Tongue (tissue), 2 donors: ENCODE measurements around the gene SCAMP4. TPM values are rescaled to one million over a fixed set of nuclear protein-coding genes. Genes with fewer than 3 reads are reported as not detected.

Experiments used
- DNase-seq: peaks from one replicate; pipeline ENCODE4 v3.0.0-alpha.2; 2015
- total RNA-seq: library from RNA; depleted of rRNA; stranded (reverse); fragments of >200 nt; gene quantifications from one replicate; pipeline ENCODE4 v1.2.3, GENCODE V29; 2014

SCAMP4 gene
- total RNA-seq, result 56.5 TPM

GRCh38 chr19:1905110-1905862 lies at the start of gene SCAMP4, which contains the start of gene ADAT3:
Gene SCAMP4 (plus strand): TSS chr19:1905399. CDS start chr19:1915020, 9,621 bp downstream.
Gene ADAT3 (plus strand): TSS chr19:1905399. CDS start chr19:1912048, 6,649 bp downstream.
- DNase-seq, result peak; percentile 99

GRCh38 chr19:1855828-1856255 lies 49.4 kb upstream of the SCAMP4 start:
- no peak for DNase-seq

- DNase-seq, result peak; percentile 73
These were observed 48.9 kb upstream of the SCAMP4 start for GRCh38 chr19:1856345-1856697.

GRCh38 chr19:1856698-1857603 lies 48.2 kb upstream of the SCAMP4 start:
- DNase-seq, result peak; percentile 87

- no peak for DNase-seq
These were observed 47.4 kb upstream of the SCAMP4 start for GRCh38 chr19:1857648-1858326.

GRCh38 chr19:1858412-1859081 lies 46.7 kb upstream of the SCAMP4 start:
- no peak for DNase-seq

GRCh38 chr19:1859331-1859781 lies 45.8 kb upstream of the SCAMP4 start:
- no peak for DNase-seq

GRCh38 chr19:1860042-1860775 lies 45.0 kb upstream of the SCAMP4 start:
- peak; percentile 95 for DNase-seq

GRCh38 chr19:1860821-1861598 lies 44.2 kb upstream of the SCAMP4 start:
- DNase-seq, result no peak

- DNase-seq, result no peak
These were observed 43.6 kb upstream of the SCAMP4 start for GRCh38 chr19:1861599-1862031.

- DNase-seq, result no peak
These were observed 43.2 kb upstream of the SCAMP4 start for GRCh38 chr19:1862068-1862423.

GRCh38 chr19:1862424-1863327 lies 42.5 kb upstream of the SCAMP4 start:
- DNase-seq, result no peak

- no peak for DNase-seq
These were observed 41.9 kb upstream of the SCAMP4 start, which contains the start of gene KLF16 for GRCh38 chr19:1863328-1863637. Gene KLF16 (minus strand): TSS chr19:1863579. CDS start chr19:1863497, 82 bp downstream.

- DNase-seq, result peak; percentile 96
These were observed 41.3 kb upstream of the SCAMP4 start for GRCh38 chr19:1863638-1864479.

GRCh38 chr19:1864480-1865171 lies 40.6 kb upstream of the SCAMP4 start:
- DNase-seq, result peak; percentile 73

- DNase-seq, result no peak
These were observed 39.8 kb upstream of the SCAMP4 start for GRCh38 chr19:1865172-1866010.
